ENCODE measurements around the gene GRHL1. TPM values are rescaled to one million over a fixed set of nuclear protein-coding genes. Genes with fewer than 3 reads are reported as not detected.
A peak's percentile ranks its signal among the peaks of the same experiment; 100 is the strongest.
"Not testable (repeated sequence)": the region's sequence is repeated elsewhere in the genome, so short reads cannot be mapped to it uniquely, and the experiment has no call there.

Gene GRHL1
- 1.0 TPM for total RNA-seq
- long read RNA-seq: 0 reads

GRCh38 chr2:9951522-9952285 is at the start of gene GRHL1:
Gene GRHL1, plus strand, starts transcription at chr2:9951693. Its CDS starts 141 bp downstream, at chr2:9951834.
- ATAC-seq: peak; percentile 99
- peak; percentile 98 for DNase-seq
- intact Hi-C loops (cut with micrococcal nuclease): no loop called here

- DNase-seq (no peak), ATAC-seq (no peak)
- intact Hi-C loops (cut with micrococcal nuclease): no loop called here
Observed at GRCh38 chr2:9905413-9905812, 46.1 kb upstream of the GRHL1 start.

GRCh38 chr2:9907402-9907801 is 44.1 kb upstream of the GRHL1 start:
- no peak for DNase-seq

GRCh38 chr2:9908639-9909038 is 42.9 kb upstream of the GRHL1 start:
- DNase-seq (no peak), ATAC-seq (no peak)
- intact Hi-C loops (cut with micrococcal nuclease): no loop called here

More at GRCh38 chr2:9907402-9907801, 44.1 kb upstream of the GRHL1 start:
- intact Hi-C loops (cut with micrococcal nuclease): no loop called here
- ATAC-seq: no peak

- ATAC-seq (no peak), DNase-seq (no peak)
- intact Hi-C loops (cut with micrococcal nuclease): no loop called here
Observed at GRCh38 chr2:9909106-9909505, 42.4 kb upstream of the GRHL1 start.

GRCh38 chr2:9910699-9911098 is 40.8 kb upstream of the GRHL1 start:
- intact Hi-C loops (cut with micrococcal nuclease): no loop called here
- DNase-seq (no peak), ATAC-seq (no peak)

GRCh38 chr2:9912468-9912867 is 39.0 kb upstream of the GRHL1 start:
- DNase-seq: no peak
- ATAC-seq: no peak
- intact Hi-C loops (cut with micrococcal nuclease): no loop called here

GRCh38 chr2:9914384-9915065 is 37.0 kb upstream of the GRHL1 start:
- no peak for DNase-seq
- no peak for ATAC-seq
- intact Hi-C loops (cut with micrococcal nuclease): no loop called here

GRCh38 chr2:9918275-9918674 is 33.2 kb upstream of the GRHL1 start:
- peak; percentile 70 for ATAC-seq
- intact Hi-C loops (cut with micrococcal nuclease): no loop called here
- DNase-seq: no peak

- DNase-seq (no peak), ATAC-seq (no peak)
- intact Hi-C loops (cut with micrococcal nuclease): no loop called here
Observed at GRCh38 chr2:9919512-9919911, 32.0 kb upstream of the GRHL1 start.

- ATAC-seq; DNase-seq; intact Hi-C loops (cut with micrococcal nuclease): not testable (repeated sequence)
Observed at GRCh38 chr2:9927020-9927419, 24.5 kb upstream of the GRHL1 start.

- intact Hi-C loops (cut with micrococcal nuclease): no loop called here
- ATAC-seq: no peak
- no peak for DNase-seq
Observed at GRCh38 chr2:9937258-9937657, 14.2 kb upstream of the GRHL1 start.

GRCh38 chr2:9937968-9938367 is 13.5 kb upstream of the GRHL1 start:
- intact Hi-C loops (cut with micrococcal nuclease): no loop called here
- DNase-seq (no peak), ATAC-seq (no peak)

- intact Hi-C loops (cut with micrococcal nuclease): no loop called here
- DNase-seq (no peak), ATAC-seq (no peak)
Observed at GRCh38 chr2:9939587-9940485, 11.7 kb upstream of the GRHL1 start.

GRCh38 chr2:9941196-9941995 is 10.1 kb upstream of the GRHL1 start:
- DNase-seq: no peak
- intact Hi-C loops (cut with micrococcal nuclease): no loop called here
- no peak for ATAC-seq

- ATAC-seq (no peak), DNase-seq (no peak)
- intact Hi-C loops (cut with micrococcal nuclease): no loop called here
Observed at GRCh38 chr2:9941996-9942390, 9.5 kb upstream of the GRHL1 start.

GRCh38 chr2:9944330-9944758 is 7.1 kb upstream of the GRHL1 start:
- intact Hi-C loops (cut with micrococcal nuclease): no loop called here
- ATAC-seq (no peak), DNase-seq (no peak)

- ATAC-seq (no peak), DNase-seq (no peak)
- intact Hi-C loops (cut with micrococcal nuclease): no loop called here
Observed at GRCh38 chr2:9945596-9945995, 5.9 kb upstream of the GRHL1 start.

- intact Hi-C loops (cut with micrococcal nuclease): no loop called here
- DNase-seq: no peak
- no peak for ATAC-seq
Observed at GRCh38 chr2:9946076-9946475, 5.4 kb upstream of the GRHL1 start.

Measured in left ventricle myocardium superior (tissue), 1 donor.